Eye (tissue), 1 donor: ENCODE results near the gene CD6.

ENCODE experiments used
- DNase-seq: peaks from one replicate; pipeline ENCODE4 v3.0.0-alpha.2; 2015

The CD6 gene

DNA sequence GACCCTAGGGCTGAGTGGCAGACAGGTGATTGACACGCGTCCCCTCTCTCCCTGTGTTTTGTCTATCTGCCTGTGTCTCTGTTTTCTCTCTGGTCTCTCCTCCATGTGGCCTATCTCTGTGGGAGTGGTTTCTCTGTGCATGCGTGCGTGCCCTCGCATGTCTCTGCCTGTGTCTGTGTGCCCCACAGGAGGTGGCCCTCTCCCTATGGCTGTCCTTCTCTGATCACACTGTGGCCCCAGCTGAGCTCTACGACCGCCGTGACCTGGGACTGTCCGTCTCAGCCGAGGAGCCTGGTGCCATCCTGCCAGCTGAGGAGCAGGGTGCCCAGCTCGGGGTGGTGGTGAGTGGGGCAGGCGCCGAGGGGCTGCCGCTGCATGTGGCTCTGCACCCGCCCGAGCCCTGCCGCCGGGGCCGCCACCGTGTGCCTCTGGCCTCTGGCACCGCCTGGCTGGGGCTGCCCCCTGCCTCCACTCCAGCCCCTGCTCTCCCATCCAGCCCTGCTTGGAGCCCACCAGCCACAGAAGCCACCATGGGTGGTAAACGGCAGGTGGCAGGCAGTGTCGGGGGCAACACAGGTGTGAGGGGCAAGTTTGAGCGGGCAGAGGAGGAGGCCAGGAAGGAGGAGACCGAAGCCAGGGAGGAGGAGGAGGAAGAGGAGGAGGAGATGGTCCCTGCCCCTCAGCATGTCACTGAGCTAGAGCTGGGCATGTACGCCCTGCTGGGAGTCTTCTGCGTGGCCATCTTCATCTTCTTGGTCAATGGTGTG, 35.6 kb upstream of the CD6 start:
- DNase-seq, result no peak

DNA sequence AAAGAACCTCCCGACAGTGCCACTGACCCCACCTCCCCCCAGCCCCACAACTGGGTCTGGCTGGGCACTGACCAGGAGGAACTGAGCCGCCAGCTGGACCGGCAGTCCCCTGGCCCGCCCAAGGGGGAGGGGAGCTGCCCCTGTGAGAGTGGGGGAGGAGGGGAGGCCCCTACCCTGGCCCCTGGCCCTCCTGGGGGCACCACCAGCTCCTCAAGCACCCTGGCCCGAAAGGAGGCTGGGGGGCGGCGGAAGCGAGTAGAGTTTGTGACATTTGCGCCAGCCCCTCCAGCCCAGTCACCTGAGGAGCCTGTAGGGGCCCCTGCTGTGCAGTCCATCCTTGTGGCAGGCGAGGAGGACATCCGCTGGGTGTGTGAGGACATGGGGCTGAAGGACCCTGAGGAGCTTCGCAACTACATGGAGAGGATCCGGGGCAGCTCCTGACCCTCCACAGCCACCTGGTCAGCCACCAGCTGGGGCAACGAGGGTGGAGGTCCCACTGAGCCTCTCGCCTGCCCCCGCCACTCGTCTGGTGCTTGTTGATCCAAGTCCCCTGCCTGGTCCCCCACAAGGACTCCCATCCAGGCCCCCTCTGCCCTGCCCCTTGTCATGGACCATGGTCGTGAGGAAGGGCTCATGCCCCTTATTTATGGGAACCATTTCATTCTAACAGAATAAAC, 34.9 kb upstream of the CD6 start:
- no peak for DNase-seq

GRCh38 chr11:60937144-60937527, 34.3 kb upstream of the CD6 start:
- DNase-seq, result no peak

DNA sequence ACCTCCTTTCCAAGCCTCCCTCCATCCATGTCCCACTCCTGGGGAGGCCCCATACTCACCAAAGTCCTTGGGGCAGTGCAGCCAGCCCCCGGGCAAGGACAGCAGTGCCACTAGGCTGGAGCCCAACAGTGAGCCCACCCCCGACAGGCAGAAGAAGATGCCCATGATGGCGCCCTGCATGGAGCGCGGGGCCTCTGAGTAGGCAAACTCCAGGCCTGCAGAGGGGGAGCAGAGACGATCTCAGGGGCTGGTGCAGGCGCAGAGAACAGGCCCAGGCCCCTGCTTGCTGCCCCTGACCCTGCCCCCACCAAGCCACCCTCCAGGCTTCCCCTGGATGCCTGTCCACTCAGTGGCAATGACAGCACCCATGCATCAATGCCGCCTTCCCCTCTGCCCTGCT, 33.7 kb upstream of the CD6 start:
- no peak for DNase-seq

DNA sequence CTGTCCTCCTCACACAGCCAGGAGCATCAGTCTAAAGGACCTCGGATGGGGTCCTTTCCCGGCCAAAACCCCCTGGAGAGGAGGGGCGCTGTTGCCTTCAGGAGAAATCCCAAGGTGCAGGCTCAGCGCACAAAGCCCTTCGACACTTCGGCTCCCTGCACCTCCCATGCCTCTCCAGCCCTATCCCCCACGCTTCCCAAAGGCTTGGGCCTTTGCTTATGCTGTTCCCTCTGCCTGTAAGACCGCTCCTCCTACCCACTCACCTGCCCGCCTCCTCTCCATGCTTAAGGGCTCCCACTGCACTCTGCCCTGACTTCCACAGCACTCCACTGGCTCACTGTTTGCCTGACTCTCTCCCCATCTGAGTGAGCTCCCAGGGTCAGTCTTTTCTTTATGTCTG, 33.0 kb upstream of the CD6 start:
- no peak for DNase-seq

GRCh38 chr11:60939301-60939700, 32.2 kb upstream of the CD6 start:
- DNase-seq, result no peak

GRCh38 chr11:60939855-60940254, 31.6 kb upstream of the CD6 start:
- no peak for DNase-seq

GRCh38 chr11:60941371-60942119, 29.9 kb upstream of the CD6 start:
- DNase-seq, result no peak

DNA sequence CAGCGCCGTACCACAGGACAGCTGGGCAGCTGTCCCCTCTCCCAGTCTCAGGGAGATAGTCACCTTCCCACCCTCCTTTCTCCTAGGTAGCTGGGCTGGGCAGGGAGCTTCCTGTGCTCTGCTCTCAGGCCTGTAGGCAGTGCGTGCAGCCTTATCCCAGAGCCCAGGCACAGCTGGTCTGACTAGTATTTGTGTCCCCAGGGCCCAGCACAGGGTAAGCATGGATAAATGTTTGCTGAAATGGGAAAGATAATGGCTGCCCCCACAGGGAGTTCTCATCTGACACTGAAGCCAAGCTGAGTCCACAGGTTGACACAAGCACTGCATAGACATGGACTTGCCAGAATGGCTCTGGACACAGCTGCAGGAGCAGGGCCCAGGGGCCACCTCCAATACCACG, 29.3 kb upstream of the CD6 start:
- peak; percentile 77 for DNase-seq

GRCh38 chr11:60942970-60943565, 28.4 kb upstream of the CD6 start:
- DNase-seq, result no peak

- no peak for DNase-seq
These were observed 26.8 kb upstream of the CD6 start for GRCh38 chr11:60944490-60945294.

DNA sequence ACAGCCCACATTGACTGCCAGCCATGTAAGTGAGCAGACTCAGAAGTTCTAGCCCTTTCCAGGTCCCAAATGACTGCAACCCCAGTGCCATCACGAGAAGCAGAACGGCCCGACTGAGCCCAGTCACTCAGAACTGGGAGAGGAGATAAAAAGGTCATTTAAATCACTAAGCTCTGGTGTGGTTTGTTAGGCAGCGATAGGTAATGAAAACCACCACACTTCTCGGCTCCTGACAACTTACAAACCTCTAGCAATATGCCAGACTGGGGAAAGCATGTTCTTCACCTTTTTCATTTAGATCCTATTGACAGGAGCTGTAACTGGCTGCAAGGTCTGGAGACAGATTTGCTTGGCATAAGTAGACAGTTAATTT, 26.2 kb upstream of the CD6 start:
- no peak for DNase-seq

- DNase-seq, result peak; percentile 62
These were observed 24.7 kb upstream of the CD6 start for GRCh38 chr11:60946601-60947264.

GRCh38 chr11:60947700-60948099, 23.8 kb upstream of the CD6 start:
- peak; percentile 49 for DNase-seq

DNA sequence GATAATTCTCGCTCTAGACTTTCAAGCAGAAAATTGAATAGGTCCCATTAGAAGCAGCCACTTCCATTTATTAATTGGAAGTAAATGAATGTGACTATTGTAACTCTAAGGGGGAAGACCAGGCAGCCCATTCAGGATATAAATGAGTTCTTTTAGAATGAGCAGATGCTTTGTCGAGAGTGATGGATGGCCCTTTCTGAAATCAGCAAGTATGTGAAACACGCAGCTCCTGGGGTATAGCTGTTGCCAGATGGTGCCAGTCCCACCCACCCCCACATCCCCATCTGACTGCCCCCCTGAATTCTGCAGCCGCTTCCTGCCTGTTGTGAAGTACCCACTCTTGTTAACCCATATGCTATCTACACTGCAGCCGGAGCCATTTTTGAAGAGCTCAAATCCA, 23.2 kb upstream of the CD6 start:
- DNase-seq, result no peak

DNA sequence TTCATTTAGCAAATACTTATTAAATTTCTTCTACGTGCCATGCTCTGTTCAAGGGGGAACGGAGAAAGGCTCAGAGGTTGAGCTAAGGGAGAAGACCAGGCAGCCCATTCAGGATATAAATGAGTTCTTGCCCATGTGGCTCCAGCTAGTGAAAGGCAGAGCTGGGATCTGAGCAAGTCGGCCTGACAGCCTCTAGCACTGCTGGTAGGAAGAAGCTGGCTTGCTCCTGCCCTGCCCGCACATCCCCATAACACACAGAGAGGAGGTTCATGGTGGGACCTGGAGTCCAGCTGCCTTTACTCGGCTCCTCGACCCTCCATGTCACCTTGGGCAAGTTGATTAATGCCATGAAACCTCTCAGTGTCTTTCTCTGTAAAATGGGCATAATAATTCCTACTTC, 21.5 kb upstream of the CD6 start:
- no peak for DNase-seq

DNA sequence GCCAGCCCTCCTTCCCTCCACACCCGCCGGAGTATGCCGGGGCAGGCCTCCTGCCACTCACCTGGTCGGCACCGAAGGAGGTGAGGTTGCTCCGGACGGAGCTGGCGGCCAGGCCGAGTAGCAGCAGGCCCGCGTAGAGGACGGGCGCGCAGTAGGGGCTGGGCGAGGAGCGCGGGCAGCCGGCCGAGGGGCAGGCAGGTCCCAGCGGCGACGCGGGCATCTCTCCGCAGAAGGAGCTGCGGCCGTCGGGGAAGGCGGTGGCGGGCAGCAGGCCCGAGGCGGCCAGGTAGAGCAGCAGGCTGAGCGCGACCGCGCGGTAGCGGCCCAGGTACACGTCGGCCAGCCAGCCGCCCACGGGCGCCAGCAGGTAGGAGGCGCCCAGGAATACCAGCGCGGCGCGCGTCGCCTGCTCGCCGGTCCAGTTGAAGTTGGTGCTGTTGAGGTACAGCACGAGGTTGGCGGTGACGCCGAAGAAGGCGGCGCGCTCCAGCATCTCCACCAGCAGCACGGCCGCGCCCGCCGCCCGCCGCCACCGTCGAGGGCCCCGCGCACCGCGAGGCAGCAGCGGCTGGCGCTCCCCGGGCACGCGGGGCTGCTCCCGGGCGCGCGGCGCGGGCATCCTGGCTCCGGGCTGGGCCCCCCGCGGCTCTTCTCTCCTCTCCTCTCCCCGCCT, 20.4 kb upstream of the CD6 start:
- DNase-seq, result peak; percentile 45

- peak; percentile 61 for DNase-seq
These were observed 19.9 kb upstream of the CD6 start for GRCh38 chr11:60951606-60951903.

GRCh38 chr11:60951904-60952741, 19.4 kb upstream of the CD6 start, which contains the start of gene SLC15A3:
Gene SLC15A3 (minus strand): TSS chr11:60952176. CDS start chr11:60951551, 625 bp downstream.
- peak; percentile 71 for DNase-seq

GRCh38 chr11:60952742-60953170, 18.7 kb upstream of the CD6 start:
- DNase-seq, result no peak

DNA sequence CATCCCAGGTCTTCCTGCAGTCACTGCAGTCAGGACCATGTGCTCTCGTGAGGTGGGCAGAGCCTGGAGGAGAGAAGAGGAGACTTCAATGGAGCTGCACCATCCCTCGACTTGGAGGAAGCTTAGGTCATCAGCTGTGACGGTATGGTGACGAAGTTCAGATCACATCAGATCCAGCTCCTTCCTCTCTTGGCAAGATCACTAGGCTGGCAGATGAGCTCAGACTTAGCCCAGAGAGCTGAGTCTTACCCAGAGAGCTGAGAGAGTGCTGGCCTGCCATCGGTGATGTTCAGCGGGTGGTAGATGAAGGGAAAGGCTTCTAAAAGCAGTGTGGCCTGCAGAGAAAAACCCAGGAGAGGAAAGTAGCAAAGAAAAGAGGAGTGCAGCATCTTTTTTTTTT, 17.7 kb upstream of the CD6 start:
- no peak for DNase-seq
